ENCODE measurements around the gene LRTM2. TPM values are rescaled to one million over a fixed set of nuclear protein-coding genes. Genes with fewer than 3 reads are reported as not detected.

LRTM2 gene
- total and polyA plus RNA-seq, 11 donors = not detected

GRCh38 chr12:1812650-1813302, 7.6 kb upstream of the LRTM2 start:
- peaks cover 0 to 14% (median 0%) of the 10 kb centered on the region in 9 donors for H3K27me3 ChIP-seq
- no peaks in the 10 kb centered on the region for H3K36me3 ChIP-seq
- peak in 2 of 5 donors; percentile 50 to 51 for DNase-seq
- TF ChIP-seq CTCF (IDR thresholded peaks at IDR 0.05) = no peak
- TF ChIP-seq POLR2A (IDR thresholded peaks at IDR 0.05) = no peak
- WGBS, 4 donors = 68 to 81% (median 69%) methylated on average over 16 to 17 of the region's 17 CpGs
- H3K4me1 ChIP-seq = peaks cover 0 to 51% (median 0%) of the 10 kb centered on the region in 12 donors
- H3K4me3 ChIP-seq = peak overlapping the region in 1 of 12 donors; percentile 10
- peak; percentile 44 to 74 (median 59) for ATAC-seq
- no peaks in the 10 kb centered on the region for H3K9me3 ChIP-seq
- peak overlapping the region in 8 of 12 donors; percentile 24 to 89 (median 46) for H3K27ac ChIP-seq
- intact Hi-C loops (cut with DNase I) = loop anchor here in 2 of 10 donors (5.0 kb wide), 2 partner anchors 105 to 115 kb away; partner anchors contain the start of gene CACNA2D4 (in 1 of the 2)

GRCh38 chr12:1814266-1814665, 6.1 kb upstream of the LRTM2 start:
- ATAC-seq (no peak), DNase-seq (no peak)
- Histone ChIP-seq H3K27ac (peak overlapping the region in 1 of 12 donors; percentile 89), H3K27me3 (peaks cover 0 to 19% (median 1%) of the 10 kb centered on the region in 9 donors), H3K4me1 (peaks cover 0 to 47% (median 0%) of the 10 kb centered on the region in 12 donors), H3K4me3 (no peak overlapping the region), H3K36me3 (no peaks in the 10 kb centered on the region), H3K9me3 (no peaks in the 10 kb centered on the region)
- 82 to 86% (median 84%) methylated on average over 8 of the region's 8 CpGs for WGBS, 4 donors
- intact Hi-C loops (cut with DNase I) = loop anchor here in 2 of 10 donors (5.0 kb wide), 2 partner anchors 103 to 113 kb away; partner anchors contain the start of gene CACNA2D4 (in 1 of the 2)
- no peak for TF ChIP-seq CTCF (IDR thresholded peaks at IDR 0.05)
- TF ChIP-seq POLR2A (IDR thresholded peaks at IDR 0.05) = no peak

GRCh38 chr12:1815108-1815507, 5.3 kb upstream of the LRTM2 start:
- H3K9me3 ChIP-seq = no peaks in the 10 kb centered on the region
- intact Hi-C loops (cut with DNase I) = no loop called here
- ATAC-seq (no peak), DNase-seq (no peak)
- H3K27ac ChIP-seq = no peak overlapping the region
- H3K4me1 ChIP-seq = peaks cover 0 to 39% (median 0%) of the 10 kb centered on the region in 12 donors
- H3K4me3 ChIP-seq = no peak overlapping the region
- peaks cover 0 to 27% (median 9%) of the 10 kb centered on the region in 9 donors for H3K27me3 ChIP-seq
- WGBS, 4 donors = 76 to 83% (median 80%) methylated on average over 3 of the region's 3 CpGs
- TF ChIP-seq POLR2A (IDR thresholded peaks at IDR 0.05) (no peak), CTCF (IDR thresholded peaks at IDR 0.05) (no peak)
- no peaks in the 10 kb centered on the region for H3K36me3 ChIP-seq

GRCh38 chr12:1815814-1816729, 4.3 kb upstream of the LRTM2 start:
- Histone ChIP-seq H3K27ac (no peak overlapping the region), H3K4me1 (peaks cover 0 to 29% (median 0%) of the 10 kb centered on the region in 12 donors), H3K4me3 (no peak overlapping the region), H3K36me3 (no peaks in the 10 kb centered on the region), H3K9me3 (no peaks in the 10 kb centered on the region), H3K27me3 (peaks cover 0 to 37% (median 15%) of the 10 kb centered on the region in 9 donors)
- ATAC-seq (no peak), DNase-seq (no peak)
- 57 to 63% (median 59%) methylated on average over 20 to 21 of the region's 21 CpGs for WGBS, 4 donors
- TF ChIP-seq POLR2A (IDR thresholded peaks at IDR 0.05) (no peak), CTCF (IDR thresholded peaks at IDR 0.05) (no peak)
- intact Hi-C loops (cut with DNase I) = no loop called here
